MM.1S (cell line): Measurements from ENCODE around the gene FYB1.

Experiments used
- EZH2 ChIP-seq: fragments of 300-600 bp; sonication (generic); optimal IDR thresholded peaks from 2 replicates; pipeline ENCODE3; 2017; ENCODE audit warnings: low read depth, mild to moderate bottlenecking, antibody characterized with exemption, low read length, mixed read lengths
- TF ChIP-seq, protein P1 (sequence below): fragments of 300-600 bp; sonication (generic); IDR thresholded peaks from 2 replicates; pipeline ENCODE4 v1.5.1; 2016; ENCODE audit warnings: antibody characterized with exemption, low read length, mixed read lengths

DNA sequence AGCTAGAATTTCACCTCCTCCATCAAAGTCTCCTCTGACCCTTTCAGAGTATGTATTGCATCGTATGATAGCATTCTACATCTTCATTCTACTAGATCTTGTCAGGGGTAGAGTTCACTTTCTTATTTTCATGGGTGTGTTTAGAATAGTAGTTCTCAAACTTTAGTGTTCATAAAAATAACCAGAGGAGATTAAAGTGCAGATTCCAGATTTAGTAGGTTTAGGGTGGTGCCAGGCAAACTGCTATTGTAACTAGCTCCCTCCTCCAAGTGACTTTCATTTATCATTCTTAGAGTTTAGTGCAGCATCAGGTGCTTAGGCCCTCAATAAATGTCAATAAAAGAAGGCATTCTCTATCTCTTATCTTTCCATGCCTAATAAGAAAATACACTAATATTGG lies 7.2 kb upstream of the FYB1 start:
- TF ChIP-seq, protein P1, sequence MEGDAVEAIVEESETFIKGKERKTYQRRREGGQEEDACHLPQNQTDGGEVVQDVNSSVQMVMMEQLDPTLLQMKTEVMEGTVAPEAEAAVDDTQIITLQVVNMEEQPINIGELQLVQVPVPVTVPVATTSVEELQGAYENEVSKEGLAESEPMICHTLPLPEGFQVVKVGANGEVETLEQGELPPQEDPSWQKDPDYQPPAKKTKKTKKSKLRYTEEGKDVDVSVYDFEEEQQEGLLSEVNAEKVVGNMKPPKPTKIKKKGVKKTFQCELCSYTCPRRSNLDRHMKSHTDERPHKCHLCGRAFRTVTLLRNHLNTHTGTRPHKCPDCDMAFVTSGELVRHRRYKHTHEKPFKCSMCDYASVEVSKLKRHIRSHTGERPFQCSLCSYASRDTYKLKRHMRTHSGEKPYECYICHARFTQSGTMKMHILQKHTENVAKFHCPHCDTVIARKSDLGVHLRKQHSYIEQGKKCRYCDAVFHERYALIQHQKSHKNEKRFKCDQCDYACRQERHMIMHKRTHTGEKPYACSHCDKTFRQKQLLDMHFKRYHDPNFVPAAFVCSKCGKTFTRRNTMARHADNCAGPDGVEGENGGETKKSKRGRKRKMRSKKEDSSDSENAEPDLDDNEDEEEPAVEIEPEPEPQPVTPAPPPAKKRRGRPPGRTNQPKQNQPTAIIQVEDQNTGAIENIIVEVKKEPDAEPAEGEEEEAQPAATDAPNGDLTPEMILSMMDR = no peak
- TF ChIP-seq EZH2 = no peak
